Erythroblast (primary cell): ENCODE data around the gene TRAPPC2L.

Experiments
- GATA1 ChIP-seq: IDR thresholded peaks from 2 replicates; pipeline ENCODE4 v1.6.1; 2011; ENCODE audit warnings: low read depth, mild to moderate bottlenecking, control low read depth, low read length, moderate library complexity
- POLR2A ChIP-seq: IDR thresholded peaks from 2 replicates; pipeline ENCODE4 v1.6.1; 2011; ENCODE audit warnings: mild to moderate bottlenecking, low read length

DNA sequence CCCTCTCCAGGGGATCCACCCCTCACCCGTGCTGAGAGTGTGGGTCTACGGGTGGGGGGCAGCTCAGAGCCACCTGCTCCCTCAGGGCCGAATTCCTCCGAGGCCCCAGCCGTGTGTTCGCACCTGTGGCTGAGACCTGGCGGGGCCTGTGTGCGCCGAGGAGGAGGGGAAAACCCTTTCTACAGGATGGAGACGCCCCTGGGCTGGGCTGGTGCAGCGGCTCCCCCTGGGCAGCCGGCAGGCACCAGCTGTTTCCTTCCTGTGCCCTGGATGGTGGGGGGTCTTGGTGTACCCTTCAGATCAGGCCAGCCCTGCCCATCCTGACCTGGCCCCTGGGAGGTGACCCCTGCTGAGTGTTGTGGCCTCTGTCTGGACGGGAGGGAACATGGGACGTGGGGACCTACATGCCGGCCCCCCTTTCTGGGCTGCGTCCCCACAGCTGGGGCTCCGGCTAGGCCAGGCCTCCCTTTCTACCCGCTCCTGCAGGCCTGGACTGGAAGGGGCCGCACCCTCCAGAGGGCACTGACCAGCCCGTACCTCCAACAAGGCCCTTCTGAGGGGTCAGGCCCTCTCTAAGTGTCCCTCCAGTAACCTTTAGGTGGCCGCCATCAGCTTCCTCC is 37.9 kb downstream of the TRAPPC2L start:
- TF ChIP-seq POLR2A (no peak), GATA1 (no peak)
